Activated effector memory CD4-positive, alpha-beta T cell treated with anti-CD3 and anti-CD28 coated beads, Interleukin-2, amount 50 U/mL, for 16 hours (primary cell): Measurements from ENCODE around the gene ESPNL.

Experiments used
- DNase-seq: peaks from one replicate; pipeline ENCODE4 v3.0.0-alpha.2; 2020

Gene ESPNL

GRCh38 chr2:238173692-238174091 is 73.6 kb downstream of the ESPNL start:
- no peak for DNase-seq

GRCh38 chr2:238174291-238174690 is 74.2 kb downstream of the ESPNL start:
- no peak for DNase-seq

- no peak for DNase-seq
Observed at GRCh38 chr2:238174701-238175100, 74.6 kb downstream of the ESPNL start.

- DNase-seq = no peak
Observed at GRCh38 chr2:238176613-238177012, 76.5 kb downstream of the ESPNL start.

GRCh38 chr2:238180554-238180953 is 80.4 kb downstream of the ESPNL start:
- no peak for DNase-seq

- DNase-seq = no peak
Observed at GRCh38 chr2:238182362-238182761, 82.2 kb downstream of the ESPNL start.
